ENCODE data around the gene OPCML.

OPCML gene

DNA sequence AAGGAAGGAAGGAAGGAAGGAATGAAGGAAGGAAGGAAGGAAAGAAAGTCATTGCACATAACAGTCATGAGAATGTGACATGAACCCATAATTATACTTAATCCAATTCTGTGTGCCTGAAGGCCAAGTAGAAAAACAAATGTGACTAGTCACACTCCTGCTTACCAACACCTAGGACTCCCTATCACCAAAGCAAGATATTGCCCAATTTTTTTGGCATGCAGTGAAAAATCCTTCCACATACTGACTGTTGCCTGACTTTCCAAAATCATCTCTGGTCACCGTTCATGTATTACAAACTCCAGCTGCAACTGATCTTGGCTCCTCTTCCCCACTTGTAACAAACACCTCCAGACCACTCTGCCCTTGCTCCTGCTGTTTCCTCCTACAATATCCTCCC, 516.8 kb downstream of the OPCML start:
- no peak for DNase-seq

DNA sequence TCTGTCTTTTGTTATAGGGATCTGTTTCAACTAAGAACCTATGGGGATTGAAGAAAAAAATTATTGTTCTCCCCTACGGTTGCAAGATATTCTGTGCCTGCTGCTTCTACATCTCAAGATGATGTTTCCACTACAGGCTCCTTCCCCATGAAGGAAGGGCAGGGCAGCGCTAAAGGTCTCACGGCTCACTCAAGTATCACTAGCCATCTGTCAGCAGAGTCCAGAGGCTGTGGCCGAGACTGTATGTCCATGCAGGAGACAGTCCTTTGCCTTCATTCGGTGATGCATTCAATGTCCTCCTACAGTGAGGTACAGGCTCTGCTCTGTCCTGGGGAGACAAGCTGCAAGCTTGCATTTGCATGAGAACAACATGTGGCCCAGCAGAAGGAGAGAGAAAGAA, 518.0 kb downstream of the OPCML start:
- DNase-seq = no peak

- DNase-seq = no peak
Observed at GRCh38 chr11:133012803-133013202, 519.5 kb downstream of the OPCML start.

DNA sequence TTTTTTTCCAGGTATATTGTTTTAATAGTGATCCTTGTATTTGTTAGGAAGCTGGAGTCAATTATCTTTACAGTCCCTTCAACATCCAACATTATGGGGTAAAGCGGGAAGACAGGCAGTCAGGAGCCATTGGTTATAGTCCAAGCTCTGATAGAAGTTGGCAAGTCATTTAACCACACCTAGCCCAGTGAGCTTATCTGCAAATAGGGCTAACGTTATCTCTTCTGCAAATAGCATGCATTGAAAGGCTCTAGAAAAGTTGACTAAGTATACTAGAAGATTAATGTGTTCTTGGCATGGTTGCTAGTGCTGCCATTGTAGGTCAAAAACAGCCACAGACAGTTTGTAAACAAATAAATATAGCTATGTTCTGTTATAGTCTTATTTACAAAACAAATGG, 520.7 kb downstream of the OPCML start:
- no peak for DNase-seq

- DNase-seq = no peak
Observed at GRCh38 chr11:133007027-133007584, 525.2 kb downstream of the OPCML start.

DNA sequence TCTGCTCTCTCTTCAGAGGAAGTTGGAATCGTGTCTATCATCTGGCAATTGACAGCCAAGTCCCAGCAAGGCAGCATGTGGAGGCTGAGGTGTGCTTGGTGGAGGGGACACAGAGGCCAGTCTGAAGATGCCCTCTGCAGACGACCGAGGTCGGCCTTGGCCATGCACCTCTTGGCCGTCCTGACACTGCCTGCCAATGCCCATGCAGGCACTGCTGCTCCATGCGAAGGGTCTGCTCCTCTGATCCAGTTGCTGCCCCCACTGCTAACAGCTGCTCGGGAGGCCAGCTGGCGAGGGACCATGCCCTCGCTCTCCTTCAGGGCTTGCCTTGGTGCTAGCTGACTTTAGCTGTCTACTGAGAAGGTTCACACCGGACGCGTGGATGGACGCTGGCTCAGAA, 527.9 kb downstream of the OPCML start:
- no peak for DNase-seq

GRCh38 chr11:132999516-132999915, 532.8 kb downstream of the OPCML start:
- DNase-seq = no peak

GRCh38 chr11:132999031-132999430, 533.3 kb downstream of the OPCML start:
- DNase-seq = no peak

GRCh38 chr11:132997396-132997795, 534.9 kb downstream of the OPCML start:
- no peak for DNase-seq

DNA sequence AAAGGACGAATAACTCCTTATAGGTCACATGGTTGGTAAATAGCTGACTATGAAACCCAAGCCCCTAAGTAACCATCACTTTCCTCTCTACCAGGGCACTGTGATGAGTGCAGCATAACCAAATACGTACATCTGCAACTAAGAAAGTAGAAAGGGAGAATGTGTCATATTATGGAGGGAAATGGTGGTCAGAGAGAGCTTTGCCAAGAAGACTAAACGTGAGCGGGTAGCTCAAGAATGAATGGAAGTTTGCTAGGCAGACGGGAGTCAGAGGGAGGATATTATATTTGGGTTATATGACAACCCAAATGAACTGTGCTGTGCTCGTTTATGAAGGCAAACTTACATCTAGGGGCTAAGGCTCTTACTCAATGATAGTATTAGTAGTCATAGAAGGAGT, 537.3 kb downstream of the OPCML start:
- DNase-seq = no peak

- no peak for DNase-seq
Observed at GRCh38 chr11:132993991-132994502, 538.3 kb downstream of the OPCML start.

- DNase-seq = no peak
Observed at GRCh38 chr11:132992838-132993631, 539.3 kb downstream of the OPCML start.

GRCh38 chr11:132988411-132988810, 543.9 kb downstream of the OPCML start:
- no peak for DNase-seq

DNA sequence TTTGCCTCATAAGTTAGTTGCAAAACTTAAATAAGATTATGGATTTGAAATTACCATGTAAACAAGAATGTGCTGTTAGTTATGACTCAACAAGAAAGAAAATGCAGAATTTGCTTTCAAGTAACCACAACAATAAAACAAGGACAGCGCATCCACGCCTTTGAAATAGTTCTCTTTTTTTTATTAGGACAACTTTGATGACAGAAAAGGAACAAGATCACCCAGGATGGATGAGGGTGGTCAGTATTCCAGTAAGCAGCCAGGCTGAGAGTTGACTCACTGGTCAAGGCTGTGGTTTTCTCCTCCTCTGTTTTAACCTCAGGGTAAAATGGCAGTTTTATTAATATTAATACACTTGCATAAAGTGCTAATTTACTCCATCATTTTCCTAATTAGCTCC, 544.4 kb downstream of the OPCML start:
- no peak for DNase-seq

GRCh38 chr11:132983641-132983978, 548.7 kb downstream of the OPCML start:
- no peak for DNase-seq

DNA sequence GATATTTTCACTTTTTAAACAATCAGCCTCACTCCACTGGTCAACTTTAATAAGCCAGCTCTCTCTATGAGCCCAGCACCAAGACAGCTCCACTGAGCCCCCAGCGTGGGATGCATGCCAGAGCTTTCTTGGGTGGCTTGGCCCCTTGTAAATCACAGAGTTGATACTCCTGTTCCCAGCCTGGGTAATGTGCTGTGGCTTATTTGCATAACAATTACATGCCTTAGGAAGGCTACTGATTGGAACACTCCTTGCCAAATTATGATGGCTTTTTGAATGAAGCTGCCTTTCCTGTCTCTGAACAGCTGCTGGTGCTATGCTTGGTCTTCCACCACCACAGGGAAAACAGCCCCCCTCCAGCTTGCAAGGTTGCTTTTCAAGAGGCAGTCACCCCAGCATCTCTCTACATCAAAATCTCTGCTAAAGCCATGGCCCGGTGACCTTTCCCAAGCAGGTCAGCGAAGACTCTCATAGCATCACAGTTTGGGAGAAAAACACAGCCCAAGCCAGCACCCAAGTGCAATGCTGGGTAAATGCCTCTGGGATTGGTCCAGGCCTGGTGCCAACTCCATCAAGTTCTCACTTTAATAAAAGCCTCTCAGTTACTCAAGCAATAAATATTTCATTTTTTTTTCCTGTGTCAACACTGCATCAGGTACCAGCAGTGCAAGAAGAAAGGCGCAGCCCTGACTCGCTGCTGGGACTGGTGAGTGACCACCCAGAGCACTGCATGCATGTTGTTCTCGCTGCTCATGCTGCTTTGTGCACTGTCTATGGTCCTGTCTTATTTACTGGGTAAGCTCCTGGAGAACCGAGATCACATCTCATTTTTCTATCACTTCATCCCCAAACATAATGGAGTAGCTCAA, 549.3 kb downstream of the OPCML start:
- no peak for DNase-seq

- no peak for DNase-seq
Observed at GRCh38 chr11:132981131-132981956, 551.0 kb downstream of the OPCML start.

GRCh38 chr11:132980670-132981069, 551.6 kb downstream of the OPCML start:
- no peak for DNase-seq

DNA sequence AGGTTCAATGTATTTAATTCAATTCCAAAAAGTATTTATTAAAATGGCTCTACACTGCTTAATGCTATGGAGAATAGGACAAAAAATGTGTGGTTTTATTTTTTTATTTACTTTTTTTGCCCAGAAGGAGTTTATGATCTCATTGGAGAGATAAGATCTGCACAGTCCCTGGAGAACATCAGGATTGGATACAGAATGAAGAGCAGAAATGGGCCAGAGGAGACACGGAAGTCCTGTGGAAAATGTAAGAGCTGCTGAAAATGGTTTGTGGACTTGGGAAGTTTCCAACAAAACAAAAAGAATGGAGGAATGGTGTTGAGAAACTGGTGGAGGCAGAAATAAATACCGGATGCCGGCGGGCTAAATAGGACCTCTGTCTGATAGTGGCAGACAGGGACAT, 554.6 kb downstream of the OPCML start:
- no peak for DNase-seq

- DNase-seq = no peak
Observed at GRCh38 chr11:132977241-132977640, 555.1 kb downstream of the OPCML start.

DNA sequence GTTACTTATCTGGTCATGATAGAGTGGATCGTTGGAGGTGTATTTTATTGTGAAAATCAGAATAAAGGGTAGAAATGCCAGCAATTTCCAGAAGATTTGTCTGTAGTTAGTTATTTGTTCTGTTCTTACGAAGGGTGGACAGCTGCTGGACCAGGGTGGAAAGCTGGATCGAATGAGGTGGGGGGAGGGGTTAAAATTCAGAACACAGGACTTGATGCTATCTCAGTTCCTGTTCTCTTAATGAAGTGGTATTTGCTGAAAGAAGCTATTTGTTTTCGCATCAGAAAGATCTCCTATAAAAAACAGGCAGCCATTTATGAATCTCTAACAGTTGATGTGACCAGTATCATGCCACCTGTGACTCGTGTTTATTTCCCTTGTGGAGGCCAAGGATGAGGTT, 556.2 kb downstream of the OPCML start:
- no peak for DNase-seq

GRCh38 chr11:132973686-132974085, 558.6 kb downstream of the OPCML start:
- DNase-seq = no peak

GRCh38 chr11:132972565-132972964, 559.7 kb downstream of the OPCML start:
- no peak for DNase-seq

Measured in inflammatory macrophage treated with lipopolysaccharide for 4 hours (primary cell).